GM18505 (cell line): ENCODE results near the gene CMKLR1.

ENCODE experiments used
- ATAC-seq: cut with Tn5 transposase; IDR thresholded peaks from one replicate; pipeline ENCODE4 v1.9.1; 2021; ENCODE audit not compliant: unreplicated experiment
- POLR2A ChIP-seq: IDR thresholded peaks from 4 replicates; pipeline ENCODE4 v1.6.1; 2011; ENCODE audit warnings: borderline replicate concordance; ENCODE audit not compliant: insufficient read depth, insufficient read length; ENCODE audit errors: extremely low read depth

The CMKLR1 gene

DNA sequence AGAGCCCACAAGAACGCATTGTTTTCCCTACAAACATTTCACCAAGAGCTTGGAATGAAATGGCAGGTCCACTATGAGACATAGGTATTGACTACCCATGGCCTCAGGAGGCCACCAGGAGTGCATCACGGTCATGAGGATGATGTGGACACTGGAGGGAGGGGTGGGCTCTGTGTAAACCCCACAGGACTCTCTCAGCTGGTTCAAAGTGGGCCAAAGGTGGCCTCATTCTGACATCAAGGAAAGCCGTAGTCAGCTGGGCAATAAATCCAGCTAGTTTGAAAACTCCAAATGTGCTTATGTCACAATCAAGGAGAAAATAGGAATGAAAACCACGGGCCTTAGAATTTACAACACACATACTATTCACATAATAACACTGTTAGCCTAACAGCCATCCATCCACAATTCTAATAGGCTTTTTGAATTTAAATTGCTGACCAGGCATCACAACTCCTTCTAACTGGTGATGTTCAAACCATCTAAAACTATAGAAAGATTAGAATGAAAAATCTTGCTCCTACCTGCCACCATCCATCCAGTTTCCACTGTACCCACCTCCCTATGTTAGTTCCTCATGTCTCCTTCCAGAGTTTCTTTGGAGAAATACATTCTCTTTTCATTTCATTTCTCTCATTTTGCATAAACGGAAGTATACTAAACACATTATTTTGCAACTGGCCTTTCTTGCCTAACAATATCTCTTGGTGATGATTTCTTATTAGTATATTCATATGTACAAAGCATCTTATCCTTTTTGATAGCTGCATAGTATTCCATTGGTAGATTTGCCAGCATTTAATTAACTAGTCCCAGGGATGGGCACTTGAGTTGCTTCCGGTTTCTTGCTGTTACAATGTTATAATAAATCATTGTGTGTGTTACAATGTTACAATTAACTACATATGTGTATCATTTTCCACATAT, 21.5 kb downstream of the CMKLR1 start:
- no peak for TF ChIP-seq POLR2A
- no peak for ATAC-seq

DNA sequence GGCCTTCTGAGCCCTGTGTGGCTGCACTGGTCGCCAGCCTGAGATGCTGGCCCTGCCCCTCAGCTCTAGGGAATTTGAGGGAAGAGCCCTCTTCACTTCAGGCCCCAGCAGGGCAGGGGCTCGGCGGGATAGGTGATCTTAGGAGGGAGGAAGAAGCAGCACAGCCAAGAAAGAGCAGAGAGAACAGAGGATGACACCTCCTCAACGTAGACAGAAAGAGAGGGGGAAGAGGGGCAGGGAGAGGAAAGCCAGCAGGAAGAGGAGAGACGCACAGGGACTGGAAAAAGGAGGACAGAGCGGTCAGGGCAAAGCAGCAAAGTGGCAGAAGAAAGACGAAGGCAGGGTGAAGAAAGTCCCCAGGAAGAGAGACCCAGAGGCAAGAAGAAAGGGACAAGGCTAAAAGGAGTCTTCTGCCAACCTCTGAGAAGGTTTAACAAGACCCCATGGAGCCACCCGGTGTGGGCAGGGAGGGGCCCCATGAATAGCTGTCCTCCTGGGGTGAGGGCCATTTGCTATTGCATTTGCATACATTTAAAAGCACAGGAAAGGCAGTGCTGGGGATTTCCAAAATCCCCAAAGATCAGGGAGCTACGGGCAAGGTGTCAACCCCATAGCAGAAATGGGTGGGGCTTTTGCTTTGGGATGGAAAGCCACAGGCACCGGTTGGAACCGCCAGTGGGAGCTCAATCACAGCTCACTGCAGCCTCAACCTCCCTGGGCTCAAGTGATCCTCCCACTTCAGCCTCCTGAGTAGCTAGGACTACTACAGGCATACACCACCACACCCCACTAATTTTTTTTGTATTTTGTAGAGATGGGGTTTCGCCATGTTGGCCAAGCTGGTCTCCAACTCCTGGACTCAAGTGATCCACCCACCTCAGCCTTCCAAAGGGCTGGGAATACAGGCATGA, 22.7 kb downstream of the CMKLR1 start:
- no peak for TF ChIP-seq POLR2A
- ATAC-seq, result no peak

DNA sequence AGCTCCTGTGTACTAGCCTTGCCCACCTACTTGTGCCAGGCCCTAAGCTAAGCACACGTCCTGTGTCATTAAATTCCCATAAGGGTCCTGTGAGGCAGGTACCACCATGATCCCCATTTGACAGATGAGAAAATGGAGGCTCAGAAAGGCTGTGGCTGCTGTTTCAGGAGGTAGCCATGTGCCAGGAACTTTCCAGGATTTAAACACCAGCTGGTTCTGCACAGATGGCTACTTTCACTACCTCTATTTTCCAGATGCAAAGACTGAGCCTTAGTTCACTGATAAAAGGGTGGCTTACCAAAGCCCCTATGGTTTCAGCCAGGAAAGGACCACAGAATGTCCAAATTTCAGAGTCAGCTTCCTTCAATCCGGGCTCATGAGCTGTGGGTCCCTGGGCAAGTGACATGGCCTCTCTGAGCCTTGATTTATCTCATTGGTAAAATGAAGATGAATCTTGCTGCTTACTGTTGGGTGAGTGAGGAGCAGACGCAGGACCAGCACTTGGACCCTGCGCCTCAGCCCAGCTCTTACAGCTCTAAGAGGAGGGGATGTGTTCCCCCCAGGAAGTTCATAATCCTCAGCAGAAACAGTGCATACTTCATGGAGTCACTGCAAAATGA, 23.5 kb downstream of the CMKLR1 start:
- TF ChIP-seq POLR2A, result no peak
- ATAC-seq, result no peak

DNA sequence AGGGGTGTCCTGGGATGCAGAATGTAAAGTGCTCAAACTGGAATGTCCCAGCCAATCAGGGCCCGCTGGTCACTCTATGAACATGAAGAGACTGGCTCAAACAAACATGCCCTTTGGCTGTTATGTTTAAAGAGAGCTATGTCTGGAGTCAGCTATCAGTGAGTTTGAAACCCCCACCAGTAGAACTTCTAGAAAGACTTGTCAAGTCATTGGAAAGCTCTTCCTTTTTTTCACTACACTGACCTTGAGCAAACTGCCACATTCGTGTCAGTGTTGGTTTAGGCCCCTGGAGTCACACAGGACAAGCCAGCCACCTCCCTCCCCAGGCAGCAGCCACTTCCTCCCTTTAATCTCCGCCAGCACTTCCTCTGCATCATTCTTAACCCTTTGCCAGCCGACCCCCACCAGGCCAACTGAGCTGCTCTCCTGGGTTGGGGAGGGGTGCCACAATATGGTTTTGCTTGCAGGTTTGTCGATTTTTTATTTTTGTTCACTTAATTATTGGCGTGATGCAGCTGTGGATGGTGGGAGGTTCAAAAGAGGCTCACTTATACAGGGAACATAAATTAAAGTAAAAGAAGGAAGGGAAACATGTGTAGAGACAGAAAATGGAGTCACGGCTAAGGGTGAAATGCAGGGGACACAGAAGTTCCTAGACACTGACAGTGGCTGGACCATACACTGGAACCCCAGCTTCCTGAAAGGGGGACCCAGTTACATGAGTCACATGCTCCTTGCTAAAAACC, 25.3 kb downstream of the CMKLR1 start:
- ATAC-seq, result no peak
- TF ChIP-seq POLR2A, result no peak

DNA sequence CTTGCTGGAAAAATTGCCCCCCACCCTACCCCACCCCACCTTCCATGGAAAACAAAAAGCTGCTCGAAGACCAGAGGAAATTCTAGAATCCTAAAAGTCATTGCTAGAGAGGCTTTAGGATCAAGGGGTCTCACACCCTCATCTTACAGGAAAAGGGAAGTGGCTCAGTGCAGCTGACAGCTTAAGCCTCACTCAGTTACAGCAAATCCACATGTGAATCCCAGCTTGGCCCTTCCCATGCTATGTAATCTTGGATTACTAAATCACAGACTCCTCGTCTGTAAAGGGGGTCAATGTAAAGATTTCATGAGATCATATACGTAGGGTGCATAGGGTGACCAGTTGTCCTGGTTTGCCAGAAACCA, 25.9 kb downstream of the CMKLR1 start:
- no peak for TF ChIP-seq POLR2A
- no peak for ATAC-seq

DNA sequence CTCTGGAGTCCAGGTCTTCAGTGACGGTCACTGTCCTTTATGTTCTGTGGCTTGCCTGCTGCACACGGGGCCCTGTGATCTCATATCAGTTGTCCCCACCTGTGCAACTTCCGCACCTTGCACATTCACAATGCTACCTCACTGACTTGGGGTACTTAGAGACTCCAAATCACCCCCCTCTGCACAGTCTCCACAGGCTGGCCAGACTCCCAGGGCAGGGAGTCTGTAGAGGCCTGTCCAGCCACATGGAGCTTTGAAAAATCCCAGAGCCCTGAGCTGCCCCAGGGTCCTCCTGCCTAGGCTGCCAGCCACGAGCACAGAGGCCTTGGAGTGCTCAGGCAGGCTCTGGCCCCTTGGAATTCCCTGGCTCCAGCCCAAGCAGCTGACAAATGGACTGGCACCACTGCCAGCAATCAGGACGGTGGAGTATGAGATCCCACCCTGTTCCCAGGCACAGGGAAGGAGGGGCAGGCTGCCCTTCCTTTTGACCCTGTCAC, 26.4 kb downstream of the CMKLR1 start:
- ATAC-seq, result no peak
- no peak for TF ChIP-seq POLR2A

DNA sequence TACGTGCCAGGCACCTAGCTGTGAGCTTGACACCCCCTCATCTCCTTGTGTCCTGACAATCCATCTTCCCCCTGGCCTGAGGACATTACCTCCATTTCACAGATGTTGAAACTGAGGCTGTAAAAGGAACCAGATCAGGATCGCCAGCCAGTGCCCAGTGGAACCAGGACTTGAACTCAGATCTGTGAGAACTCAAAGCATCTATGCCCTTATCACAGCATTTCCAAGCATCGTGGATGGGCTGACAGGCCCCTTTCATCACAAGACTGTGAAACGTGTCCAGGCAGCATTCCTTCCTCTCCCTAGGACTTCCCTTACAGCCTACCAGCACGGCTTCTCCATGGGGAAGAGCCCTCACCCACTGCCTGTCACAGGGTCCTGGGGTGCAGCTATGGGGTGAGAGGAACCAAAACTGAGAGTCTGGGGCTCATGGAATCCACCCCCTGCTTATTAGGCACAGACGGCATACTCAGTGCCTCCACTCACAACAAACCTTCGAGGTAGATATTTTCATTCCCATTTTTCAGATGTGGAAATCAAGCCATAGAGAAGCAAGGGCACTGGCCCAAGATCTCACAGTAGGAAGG, 26.9 kb downstream of the CMKLR1 start:
- no peak for TF ChIP-seq POLR2A
- ATAC-seq, result no peak

DNA sequence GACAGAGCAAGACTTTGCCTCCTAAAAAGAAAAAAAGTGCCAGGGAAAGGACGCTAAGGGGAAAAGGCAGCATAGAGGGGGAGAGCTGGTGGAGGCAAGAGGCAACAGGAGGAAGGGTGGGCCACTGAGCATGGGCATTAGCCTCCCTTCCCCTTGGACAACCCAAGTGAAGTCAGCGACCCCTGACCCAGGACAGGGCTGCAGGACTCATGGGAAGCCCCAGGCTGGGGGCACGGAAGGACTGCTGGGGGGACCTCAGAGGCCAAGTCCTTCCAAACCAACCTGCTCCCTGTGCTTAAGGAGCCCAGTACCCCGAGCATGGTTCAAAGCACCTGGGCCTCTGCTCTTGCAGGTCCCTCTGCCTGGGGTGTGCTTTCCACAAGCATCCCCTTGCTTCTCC, 27.5 kb downstream of the CMKLR1 start:
- TF ChIP-seq POLR2A, result no peak
- ATAC-seq, result no peak

DNA sequence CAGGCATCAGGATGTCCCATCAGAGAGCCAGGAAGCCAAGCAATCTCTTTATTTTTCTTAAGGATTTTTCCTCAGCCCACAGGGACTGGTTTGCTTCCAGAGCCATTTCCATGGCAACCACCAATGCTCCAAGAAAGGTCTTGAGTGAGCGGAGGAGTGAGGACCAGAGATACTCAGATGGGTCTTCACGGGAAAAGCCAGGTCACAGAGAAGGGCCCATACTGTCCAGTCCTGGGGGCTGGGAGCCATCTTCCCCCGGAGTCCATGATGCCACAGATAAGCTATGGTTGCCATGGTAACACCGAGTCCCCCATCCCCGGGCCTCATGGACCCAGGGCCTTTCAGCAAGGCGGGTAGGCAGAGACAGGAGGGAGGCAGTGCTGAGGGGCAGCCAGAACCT, 28.6 kb downstream of the CMKLR1 start:
- ATAC-seq, result no peak
- TF ChIP-seq POLR2A, result no peak

DNA sequence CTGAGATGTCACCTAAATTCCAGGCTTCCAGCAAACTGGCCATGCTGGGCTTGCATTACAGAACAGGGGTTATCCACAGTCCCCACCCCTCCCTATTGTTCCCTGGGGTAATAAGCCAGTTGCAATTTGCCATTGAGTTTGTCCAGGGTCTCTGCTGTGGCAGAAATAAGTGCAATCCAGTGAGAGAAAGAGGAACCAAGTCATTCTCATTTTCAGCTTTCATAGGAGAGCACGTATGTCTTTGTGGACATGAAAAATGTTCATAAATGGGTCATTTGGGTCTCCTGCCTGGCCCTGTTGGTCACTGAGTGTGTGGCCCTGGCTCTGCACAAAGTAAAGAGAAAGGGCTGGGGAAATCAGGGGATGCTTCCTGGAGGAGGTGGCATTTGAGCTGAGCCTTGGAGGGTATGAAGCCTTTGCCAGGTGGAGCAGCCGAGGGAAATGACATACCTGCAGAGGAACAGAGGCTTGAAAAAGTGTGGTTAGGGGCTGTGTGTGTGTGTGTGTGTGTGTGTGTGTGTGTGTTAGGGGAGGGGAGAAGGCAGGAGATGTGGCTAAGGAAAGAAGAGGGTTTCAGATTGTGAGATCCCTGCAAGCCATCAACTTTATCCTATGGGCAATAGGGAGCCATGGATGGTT, 29.3 kb downstream of the CMKLR1 start:
- no peak for ATAC-seq
- TF ChIP-seq POLR2A, result no peak

DNA sequence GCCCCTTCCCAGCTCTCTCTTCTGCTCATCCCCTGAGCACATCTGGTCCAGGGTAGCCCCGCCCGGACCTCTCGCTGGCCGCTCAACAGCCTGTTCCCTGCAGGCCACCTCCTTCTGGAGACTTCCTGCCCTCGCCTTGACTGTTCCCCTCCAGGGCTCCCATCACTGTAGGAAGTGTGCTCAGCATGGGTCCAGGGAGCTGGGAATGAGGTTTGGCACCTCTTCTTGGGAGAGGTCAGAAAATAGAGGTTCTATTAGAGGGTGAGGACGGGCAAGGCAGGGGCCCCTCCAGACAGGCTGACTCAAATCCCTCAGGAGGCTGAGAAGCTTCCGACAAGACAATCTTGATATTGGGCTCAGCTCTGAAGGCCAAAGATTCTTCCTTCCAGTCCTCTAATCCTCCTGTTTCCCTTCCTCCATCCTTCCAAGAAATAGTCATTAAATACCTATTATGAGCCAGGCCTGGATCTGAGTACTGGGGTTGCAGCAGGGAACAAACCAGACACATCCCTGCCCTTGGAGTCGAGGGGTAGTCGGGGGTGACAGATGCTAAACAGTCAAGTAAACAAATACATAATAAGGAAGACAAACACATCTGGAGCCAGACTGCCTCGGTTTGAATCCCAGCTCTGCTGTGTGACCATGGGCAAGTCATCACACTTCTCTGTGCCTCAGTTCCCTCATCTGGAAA, 30.6 kb downstream of the CMKLR1 start:
- no peak for ATAC-seq
- no peak for TF ChIP-seq POLR2A
